ENCODE results near the gene MUC13.

Gene MUC13

GRCh38 chr3:124942613-124943012, 8.1 kb upstream of the MUC13 start:
- no peak for DNase-seq

GRCh38 chr3:124941771-124942170, 7.2 kb upstream of the MUC13 start:
- DNase-seq, result no peak

GRCh38 chr3:124939661-124940060, 5.1 kb upstream of the MUC13 start:
- no peak for DNase-seq

GRCh38 chr3:124938896-124939295, 4.3 kb upstream of the MUC13 start:
- DNase-seq, result no peak

GRCh38 chr3:124937049-124937448, 2.5 kb upstream of the MUC13 start:
- no peak for DNase-seq

GRCh38 chr3:124935794-124936542, 1.4 kb upstream of the MUC13 start:
- no peak for DNase-seq

- no peak for DNase-seq
Observed at GRCh38 chr3:124935264-124935663, 713 bp upstream of the MUC13 start.

- DNase-seq, result peak; percentile 29
Observed at GRCh38 chr3:124928333-124929202, 6.0 kb downstream of the MUC13 start.

- no peak for DNase-seq
Observed at GRCh38 chr3:124927574-124928045, 6.9 kb downstream of the MUC13 start.

- DNase-seq, result no peak
Observed at GRCh38 chr3:124926426-124927101, 8.0 kb downstream of the MUC13 start.

GRCh38 chr3:124924741-124925140, 9.8 kb downstream of the MUC13 start:
- DNase-seq, result no peak

GRCh38 chr3:124923833-124924232, 10.7 kb downstream of the MUC13 start:
- DNase-seq, result no peak

- DNase-seq, result no peak
Observed at GRCh38 chr3:124920718-124921117, 13.8 kb downstream of the MUC13 start.

- no peak for DNase-seq
Observed at GRCh38 chr3:124919756-124920155, 14.8 kb downstream of the MUC13 start.

GRCh38 chr3:124918524-124918923, 16.0 kb downstream of the MUC13 start:
- no peak for DNase-seq

- DNase-seq, result no peak
Observed at GRCh38 chr3:124916837-124917409, 17.6 kb downstream of the MUC13 start.

- DNase-seq, result no peak
Observed at GRCh38 chr3:124915254-124915653, 19.3 kb downstream of the MUC13 start.

- no peak for DNase-seq
Observed at GRCh38 chr3:124907957-124908356, 26.6 kb downstream of the MUC13 start.

GRCh38 chr3:124904835-124905492, 29.6 kb downstream of the MUC13 start:
- no peak for DNase-seq

- no peak for DNase-seq
Observed at GRCh38 chr3:124903896-124904834, 30.4 kb downstream of the MUC13 start.

GRCh38 chr3:124896824-124897526, 37.6 kb downstream of the MUC13 start:
- DNase-seq, result no peak

All from effector CD8-positive, alpha-beta T cell (primary cell).